NCI-H146 treated with DMSO at 0.1 percent for 48 hours (cell line): Measurements from ENCODE around the gene XYLT1.

ENCODE experiments used
- DNase-seq: peaks from one replicate; lab custom pipeline; 2025; ENCODE audit not compliant: unreplicated experiment; lab: John Stamatoyannopoulos, UW

The XYLT1 gene

GRCh38 chr16:17404941-17405689, 65.6 kb downstream of the XYLT1 start:
- DNase-seq = no peak

GRCh38 chr16:17403859-17404545, 66.8 kb downstream of the XYLT1 start:
- DNase-seq = no peak

- DNase-seq = no peak
Measured at GRCh38 chr16:17403156-17403809, 67.5 kb downstream of the XYLT1 start.

GRCh38 chr16:17397499-17397891, 73.3 kb downstream of the XYLT1 start:
- no peak for DNase-seq

- no peak for DNase-seq
Measured at GRCh38 chr16:17396762-17397498, 73.8 kb downstream of the XYLT1 start.

GRCh38 chr16:17395849-17396480, 74.8 kb downstream of the XYLT1 start:
- DNase-seq = no peak

- DNase-seq = no peak
Measured at GRCh38 chr16:17392857-17393692, 77.7 kb downstream of the XYLT1 start.

- DNase-seq = no peak
Measured at GRCh38 chr16:17392127-17392856, 78.5 kb downstream of the XYLT1 start.

- no peak for DNase-seq
Measured at GRCh38 chr16:17391715-17392114, 79.0 kb downstream of the XYLT1 start.

GRCh38 chr16:17389384-17389783, 81.4 kb downstream of the XYLT1 start:
- no peak for DNase-seq

GRCh38 chr16:17387256-17387655, 83.5 kb downstream of the XYLT1 start:
- DNase-seq = no peak

- DNase-seq = no peak
Measured at GRCh38 chr16:17386229-17386628, 84.5 kb downstream of the XYLT1 start.

- no peak for DNase-seq
Measured at GRCh38 chr16:17384471-17384870, 86.3 kb downstream of the XYLT1 start.

- DNase-seq = no peak
Measured at GRCh38 chr16:17382949-17383863, 87.6 kb downstream of the XYLT1 start.

GRCh38 chr16:17382514-17382913, 88.2 kb downstream of the XYLT1 start:
- DNase-seq = no peak

- DNase-seq = no peak
Measured at GRCh38 chr16:17381784-17382183, 89.0 kb downstream of the XYLT1 start.

- DNase-seq = no peak
Measured at GRCh38 chr16:17380613-17381012, 90.1 kb downstream of the XYLT1 start.

GRCh38 chr16:17379121-17379571, 91.6 kb downstream of the XYLT1 start:
- no peak for DNase-seq
